NCI-H1436 treated with DMSO at 0.1 percent for 48 hours (cell line): ENCODE data around the gene THSD7A.
A peak's percentile ranks its signal among the peaks of the same experiment; 100 is the strongest.
"Not testable (repeated sequence)": the region's sequence is repeated elsewhere in the genome, so short reads cannot be mapped to it uniquely, and the experiment has no call there.

Experiments
- DNase-seq: peaks from one replicate; lab custom pipeline; 2025; lab: John Stamatoyannopoulos, UW

THSD7A gene

DNA sequence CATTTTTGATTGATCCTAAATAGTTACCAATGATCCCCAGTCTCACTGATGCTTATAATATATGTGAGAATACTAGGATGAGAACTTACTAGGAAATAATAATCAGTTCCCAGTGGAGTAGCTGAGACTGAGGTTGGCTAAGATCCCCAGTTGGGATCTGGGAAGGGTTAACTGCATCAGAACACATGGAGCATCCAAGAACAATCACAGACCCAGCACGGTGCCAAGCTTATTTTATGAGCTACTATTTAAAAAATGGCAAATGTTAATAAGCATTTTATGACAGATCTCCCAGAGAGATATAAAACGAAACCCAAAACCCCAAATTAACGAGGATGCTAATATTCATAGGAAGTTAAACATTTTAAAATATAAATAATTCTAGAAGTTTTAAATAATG is 379.5 kb downstream of the THSD7A start:
- DNase-seq: no peak

- no peak for DNase-seq
Measured at GRCh38 chr7:11450281-11450680, 381.7 kb downstream of the THSD7A start.

DNA sequence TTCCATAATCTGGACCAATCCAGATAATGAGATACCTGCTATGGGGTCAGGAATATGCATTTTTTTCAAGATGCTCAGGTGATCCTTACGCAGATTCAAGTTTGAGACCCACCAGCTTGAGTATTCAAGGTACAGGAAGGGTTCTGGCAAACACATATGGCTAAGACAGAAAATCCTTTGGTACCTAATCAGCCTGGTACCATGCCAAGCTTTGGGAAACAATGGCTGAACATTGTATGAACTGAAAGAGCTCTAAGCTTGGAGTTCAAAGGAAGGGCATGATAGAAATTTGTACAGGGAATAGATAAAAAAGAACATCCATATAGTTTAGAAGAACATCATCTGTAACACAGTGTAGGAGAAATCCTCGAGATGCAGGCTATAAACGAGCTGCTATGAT is 382.7 kb downstream of the THSD7A start:
- DNase-seq: no peak

DNA sequence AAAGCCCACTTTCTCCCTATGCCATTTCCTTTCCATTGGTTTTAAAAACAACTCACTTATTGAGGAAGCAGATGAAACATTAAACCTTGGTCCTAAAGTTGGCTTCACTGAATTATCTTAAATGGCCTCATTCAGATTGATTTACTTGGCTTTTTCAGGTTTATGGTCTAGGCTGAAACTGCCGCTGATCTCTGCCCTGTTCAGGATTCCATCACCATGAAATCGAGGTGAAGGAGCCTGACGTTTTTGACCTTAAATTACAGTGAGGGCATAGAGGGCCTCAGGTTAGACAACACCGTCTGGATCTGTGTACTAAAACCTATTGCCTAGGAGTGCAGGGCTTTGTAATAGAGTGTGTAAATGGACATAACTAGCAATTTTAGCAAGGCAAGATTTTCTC is 383.7 kb downstream of the THSD7A start:
- no peak for DNase-seq

GRCh38 chr7:11447106-11447505 is 384.9 kb downstream of the THSD7A start:
- DNase-seq: no peak

DNA sequence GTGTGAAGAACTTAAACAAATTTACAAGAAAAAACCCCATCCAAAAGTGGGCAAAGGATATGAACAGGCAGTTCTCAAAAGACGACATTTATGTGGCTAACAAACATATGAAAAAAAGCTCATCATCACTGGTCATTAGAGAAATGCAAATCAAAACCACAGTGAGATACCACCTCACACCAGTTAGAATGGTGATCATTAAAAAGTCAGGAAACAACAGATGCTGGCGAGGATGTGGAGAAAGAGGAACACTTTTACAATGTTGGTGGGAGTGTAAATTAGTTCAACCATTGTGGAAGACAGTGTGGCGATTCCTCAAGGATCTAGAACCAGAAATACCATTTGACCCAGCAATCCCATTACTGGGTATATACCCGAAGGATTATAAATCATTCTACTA is 388.1 kb downstream of the THSD7A start:
- DNase-seq: not testable (repeated sequence)

GRCh38 chr7:11437994-11438393 is 394.0 kb downstream of the THSD7A start:
- no peak for DNase-seq

GRCh38 chr7:11436773-11437524 is 395.0 kb downstream of the THSD7A start:
- DNase-seq: no peak

GRCh38 chr7:11436316-11436715 is 395.7 kb downstream of the THSD7A start:
- no peak for DNase-seq

- no peak for DNase-seq
Measured at GRCh38 chr7:11434366-11434765, 397.6 kb downstream of the THSD7A start.

GRCh38 chr7:11430841-11431240 is 401.2 kb downstream of the THSD7A start:
- no peak for DNase-seq

GRCh38 chr7:11430112-11430511 is 401.9 kb downstream of the THSD7A start:
- DNase-seq: no peak

GRCh38 chr7:11428877-11429581 is 403.0 kb downstream of the THSD7A start:
- no peak for DNase-seq

GRCh38 chr7:11427686-11428273 is 404.2 kb downstream of the THSD7A start:
- peak; percentile 37 for DNase-seq

DNA sequence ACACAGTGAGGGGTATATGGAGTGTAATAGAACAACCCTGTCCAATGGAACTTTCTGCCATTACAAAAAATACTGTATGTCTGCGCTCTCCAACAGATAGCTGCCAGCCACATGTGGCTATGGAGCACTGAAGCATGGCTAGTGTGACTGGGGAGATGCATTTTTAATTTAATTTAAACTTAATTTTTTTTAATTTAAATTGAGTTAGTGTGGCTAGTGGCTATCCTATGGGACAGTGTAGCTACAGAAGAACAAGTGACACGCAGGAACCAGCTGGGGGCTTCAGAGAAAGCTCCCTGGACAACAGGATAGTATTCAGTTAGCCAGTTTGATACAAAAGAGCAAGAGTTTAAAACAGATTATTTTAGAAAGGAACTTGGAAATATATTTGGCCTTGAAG is 408.0 kb downstream of the THSD7A start:
- no peak for DNase-seq

DNA sequence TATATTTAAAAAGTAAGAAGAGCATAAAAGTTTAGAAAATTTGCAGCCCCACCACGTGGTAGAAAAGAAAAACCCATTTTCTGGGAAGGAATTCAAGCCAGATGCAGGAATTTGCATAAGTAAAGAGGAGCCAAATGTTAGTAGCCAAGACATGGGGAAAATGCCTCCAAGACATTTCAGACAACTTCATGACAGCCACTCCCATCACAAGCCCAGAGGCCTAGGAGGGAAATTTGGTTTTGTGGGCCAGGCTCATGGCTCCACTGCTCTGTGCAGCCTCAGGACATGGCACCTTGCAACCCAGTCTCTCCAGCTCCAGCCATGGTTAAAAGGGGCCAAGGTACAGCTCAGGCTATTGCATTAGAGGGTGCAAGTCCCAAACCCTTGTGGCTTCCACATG is 411.9 kb downstream of the THSD7A start:
- no peak for DNase-seq

- no peak for DNase-seq
Measured at GRCh38 chr7:11416641-11417458, 415.1 kb downstream of the THSD7A start.

- DNase-seq: no peak
Measured at GRCh38 chr7:11415101-11415500, 416.9 kb downstream of the THSD7A start.

GRCh38 chr7:11413901-11414300 is 418.1 kb downstream of the THSD7A start:
- DNase-seq: no peak

DNA sequence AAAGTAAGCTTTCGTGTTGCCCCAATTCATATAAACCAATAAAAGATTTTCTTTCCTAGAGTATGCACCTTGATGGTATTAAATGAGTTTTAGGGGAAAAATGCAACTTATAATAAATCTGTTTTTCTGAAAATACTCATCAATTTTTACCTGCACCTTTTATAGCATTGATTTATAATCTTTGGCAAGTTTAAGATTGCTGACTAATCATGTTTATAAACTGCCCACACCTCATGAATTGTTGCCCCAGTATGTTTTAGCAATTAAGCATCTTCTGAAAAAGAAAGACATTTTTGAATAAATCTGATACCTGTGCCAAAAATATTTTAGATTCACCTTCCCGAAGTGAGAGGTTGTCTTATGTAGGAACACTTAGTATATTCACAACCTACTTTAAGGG is 420.0 kb downstream of the THSD7A start:
- DNase-seq: no peak

DNA sequence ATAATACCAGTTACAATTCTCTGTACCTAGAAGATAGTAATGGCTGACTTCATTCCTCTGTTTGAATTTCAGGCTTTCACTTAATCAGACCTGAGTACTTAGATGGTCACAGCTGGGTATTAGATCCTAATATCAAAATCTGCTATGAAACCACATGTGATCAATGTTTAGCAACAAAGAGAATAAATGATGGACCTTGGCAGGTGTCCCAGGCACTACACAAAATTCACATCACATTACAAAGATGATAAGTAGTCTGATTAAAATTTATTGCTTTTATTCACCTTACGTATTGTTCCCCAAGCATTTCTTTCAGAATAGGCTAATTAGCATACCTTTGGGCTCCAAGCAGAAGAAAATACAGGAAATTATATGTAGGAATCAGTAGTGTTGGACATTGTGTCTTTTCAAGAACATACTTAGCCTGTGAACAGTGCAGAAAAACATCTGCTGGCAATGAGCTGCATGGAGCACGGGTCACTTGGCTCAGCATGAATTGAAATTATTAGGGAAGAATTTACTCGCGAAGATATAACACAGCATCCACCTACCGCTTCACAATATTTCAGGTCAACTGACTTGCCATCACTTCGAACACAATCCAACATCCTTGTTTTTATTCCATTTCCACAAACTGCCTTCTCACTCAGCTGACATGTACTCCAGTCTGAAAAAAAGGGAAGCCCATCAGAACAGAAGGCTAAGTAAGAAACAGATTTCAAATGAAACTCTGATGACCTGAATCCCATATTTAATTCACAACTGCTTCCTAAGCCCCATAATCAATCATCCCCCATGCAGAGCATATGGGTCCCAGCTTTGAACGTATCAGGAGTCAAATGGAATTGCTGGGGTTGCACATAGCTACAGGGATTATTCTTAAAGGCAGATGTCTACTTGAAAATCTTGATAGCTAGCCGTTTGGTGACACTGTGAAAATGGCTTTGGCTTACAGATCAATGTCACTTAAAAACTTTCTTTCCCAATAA is 421.0 kb downstream of the THSD7A start:
- no peak for DNase-seq
